NCI-H1048 (cell line): ENCODE results near the gene CISD3.

Experiments used
- DNase-seq: peaks from one replicate; lab custom pipeline; 2025; lab: John Stamatoyannopoulos, UW

The CISD3 gene

GRCh38 chr17:38745545-38745944 lies 15.4 kb downstream of the CISD3 start:
- DNase-seq = no peak

- DNase-seq = no peak
These were observed 16.1 kb downstream of the CISD3 start for GRCh38 chr17:38746004-38746848.

- DNase-seq = no peak
These were observed 16.8 kb downstream of the CISD3 start for GRCh38 chr17:38746849-38747462.

- no peak for DNase-seq
These were observed 17.5 kb downstream of the CISD3 start for GRCh38 chr17:38747463-38748148.

- DNase-seq = peak; percentile 88
These were observed 18.2 kb downstream of the CISD3 start, which contains the start of gene PCGF2 for GRCh38 chr17:38748149-38748891. TSS of gene PCGF2 (minus strand) at chr17:38748336. CDS start at chr17:38740402, 7,934 bp downstream.

GRCh38 chr17:38748892-38749222 lies 18.7 kb downstream of the CISD3 start:
- DNase-seq = no peak

- no peak for DNase-seq
These were observed 19.3 kb downstream of the CISD3 start for GRCh38 chr17:38749223-38750043.

GRCh38 chr17:38750044-38750311 lies 19.8 kb downstream of the CISD3 start:
- DNase-seq = no peak

GRCh38 chr17:38750312-38751121 lies 20.4 kb downstream of the CISD3 start:
- DNase-seq = no peak

GRCh38 chr17:38751144-38751807 lies 21.1 kb downstream of the CISD3 start:
- DNase-seq = no peak

- peak; percentile 50 for DNase-seq
These were observed 21.7 kb downstream of the CISD3 start for GRCh38 chr17:38751808-38752307.

GRCh38 chr17:38752308-38753070 lies 22.3 kb downstream of the CISD3 start, which contains the start of gene PSMB3:
TSS of gene PSMB3 (plus strand) at chr17:38752741. CDS start at chr17:38752827, 86 bp downstream.
- DNase-seq = peak; percentile 97

- DNase-seq = no peak
These were observed 22.9 kb downstream of the CISD3 start for GRCh38 chr17:38753071-38753506.

GRCh38 chr17:38761612-38762011 lies 31.5 kb downstream of the CISD3 start:
- DNase-seq = no peak

GRCh38 chr17:38762231-38762630 lies 32.1 kb downstream of the CISD3 start:
- DNase-seq = no peak

- DNase-seq = no peak
These were observed 36.2 kb downstream of the CISD3 start for GRCh38 chr17:38766341-38766740.

GRCh38 chr17:38768417-38768816 lies 38.3 kb downstream of the CISD3 start:
- DNase-seq = no peak

- DNase-seq = no peak
These were observed 43.1 kb downstream of the CISD3 start for GRCh38 chr17:38773258-38773657.

- DNase-seq = no peak
These were observed 47.6 kb downstream of the CISD3 start for GRCh38 chr17:38777641-38778250.
